Tibial artery (tissue), 4 donors: ENCODE data around the gene COL20A1.

Source experiments
- DNase-seq, 2 donors: peaks; one replicate each; pipeline ENCODE4 v3.0.0-alpha.2; 2019
- H3K27ac ChIP-seq, 2 donors: fragments of 200-600 bp; sonication (generic) in 1 of 2; 1 replicate in 1 of 2; 2 replicates in 1 of 2; pipeline ENCODE4 v1.5.1; 2018 to 2019; ENCODE audit warnings: mild to moderate bottlenecking in 1 of 2
- H3K27me3 ChIP-seq, 2 donors: fragments of 200-600 bp; sonication (generic) in 1 of 2; one replicate each; pipeline versions ENCODE4 v1.5.1 to v1.6.0; 2016 to 2019
- H3K36me3 ChIP-seq, 3 donors: fragments of 200-600 bp; sonication (generic) in 2 of 3; one replicate each; pipeline ENCODE4 v1.5.1; 2016 to 2019; ENCODE audit warnings: mild to moderate bottlenecking in 2 of 3
- H3K4me1 ChIP-seq, 4 donors: fragments of 200-600 bp; sonication (generic) in 2 of 4; 1 replicate in 3 of 4; 2 replicates in 1 of 4; pipeline ENCODE4 v1.5.1; 2016 to 2019
- H3K4me3 ChIP-seq, 2 donors: fragments of 200-600 bp; sonication (generic) in 1 of 2; 1 replicate in 1 of 2; 2 replicates in 1 of 2; pipeline ENCODE4 v1.5.1; 2018 to 2019; ENCODE audit warnings: mild to moderate bottlenecking in 2 of 2
- H3K9me3 ChIP-seq, 3 donors: fragments of 200-600 bp; sonication (generic) in 1 of 3; one replicate each; pipeline ENCODE4 v1.5.1; 2016 to 2019
- intact Hi-C: fragments of 100-400 bp; cut with DNase I; formaldehyde crosslinking; loops from one replicate; pipeline ENCODE4 v1.15.0; 2023; ENCODE audit warnings: low total_unique reads
- TF ChIP-seq, protein P1 (sequence below), 2 experiments: fragments of 200-600 bp in 1 of 2; fragments of 450-650 bp in 1 of 2; IDR thresholded peaks; one replicate each; pipeline ENCODE4 v1.5.1; 2017 to 2019; ENCODE audit warnings: antibody characterized with exemption in 2 of 2, mild to moderate bottlenecking in 1 of 2, moderate library complexity in 1 of 2

COL20A1 gene

DNA sequence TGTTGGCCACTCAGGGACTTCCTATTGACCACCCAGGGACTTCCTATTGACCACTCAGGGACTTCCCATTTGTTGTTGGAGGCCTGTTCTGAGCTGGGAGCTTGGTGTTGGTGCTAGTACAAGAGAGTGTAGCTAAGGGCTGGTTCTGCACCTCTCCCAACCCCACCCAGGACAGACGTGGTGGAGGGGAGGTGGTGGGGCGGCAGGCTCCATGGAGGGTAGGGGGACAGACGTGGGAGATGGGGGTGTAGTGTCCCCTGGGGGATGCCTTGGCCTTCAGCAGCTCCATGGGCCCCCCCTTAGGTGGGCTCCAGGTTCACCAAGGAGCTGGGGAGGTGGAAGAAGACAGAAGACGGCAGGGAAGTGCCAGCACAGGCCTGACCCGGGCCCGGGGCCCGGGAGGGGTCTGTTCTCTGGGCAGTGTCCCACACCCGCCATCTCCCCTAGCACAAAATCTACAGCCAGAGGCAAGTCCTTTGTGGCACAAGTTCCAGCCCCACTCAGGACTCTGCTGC is 34.3 kb downstream of the COL20A1 start:
- Histone ChIP-seq H3K27me3 (peaks cover 0 to 80% of the 10 kb centered on the region in 2 donors), H3K36me3 (no peaks in the 10 kb centered on the region), H3K4me3 (no peak overlapping the region), H3K9me3 (peaks cover 0 to 10% (median 10%) of the 10 kb centered on the region in 3 donors), H3K27ac (no peak overlapping the region), H3K4me1 (no peaks in the 10 kb centered on the region)
- DNase-seq, result no peak
- TF ChIP-seq, protein P1, sequence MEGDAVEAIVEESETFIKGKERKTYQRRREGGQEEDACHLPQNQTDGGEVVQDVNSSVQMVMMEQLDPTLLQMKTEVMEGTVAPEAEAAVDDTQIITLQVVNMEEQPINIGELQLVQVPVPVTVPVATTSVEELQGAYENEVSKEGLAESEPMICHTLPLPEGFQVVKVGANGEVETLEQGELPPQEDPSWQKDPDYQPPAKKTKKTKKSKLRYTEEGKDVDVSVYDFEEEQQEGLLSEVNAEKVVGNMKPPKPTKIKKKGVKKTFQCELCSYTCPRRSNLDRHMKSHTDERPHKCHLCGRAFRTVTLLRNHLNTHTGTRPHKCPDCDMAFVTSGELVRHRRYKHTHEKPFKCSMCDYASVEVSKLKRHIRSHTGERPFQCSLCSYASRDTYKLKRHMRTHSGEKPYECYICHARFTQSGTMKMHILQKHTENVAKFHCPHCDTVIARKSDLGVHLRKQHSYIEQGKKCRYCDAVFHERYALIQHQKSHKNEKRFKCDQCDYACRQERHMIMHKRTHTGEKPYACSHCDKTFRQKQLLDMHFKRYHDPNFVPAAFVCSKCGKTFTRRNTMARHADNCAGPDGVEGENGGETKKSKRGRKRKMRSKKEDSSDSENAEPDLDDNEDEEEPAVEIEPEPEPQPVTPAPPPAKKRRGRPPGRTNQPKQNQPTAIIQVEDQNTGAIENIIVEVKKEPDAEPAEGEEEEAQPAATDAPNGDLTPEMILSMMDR (IDR thresholded peaks at IDR 0.05), result no peak
- intact Hi-C loops, result no loop called here

DNA sequence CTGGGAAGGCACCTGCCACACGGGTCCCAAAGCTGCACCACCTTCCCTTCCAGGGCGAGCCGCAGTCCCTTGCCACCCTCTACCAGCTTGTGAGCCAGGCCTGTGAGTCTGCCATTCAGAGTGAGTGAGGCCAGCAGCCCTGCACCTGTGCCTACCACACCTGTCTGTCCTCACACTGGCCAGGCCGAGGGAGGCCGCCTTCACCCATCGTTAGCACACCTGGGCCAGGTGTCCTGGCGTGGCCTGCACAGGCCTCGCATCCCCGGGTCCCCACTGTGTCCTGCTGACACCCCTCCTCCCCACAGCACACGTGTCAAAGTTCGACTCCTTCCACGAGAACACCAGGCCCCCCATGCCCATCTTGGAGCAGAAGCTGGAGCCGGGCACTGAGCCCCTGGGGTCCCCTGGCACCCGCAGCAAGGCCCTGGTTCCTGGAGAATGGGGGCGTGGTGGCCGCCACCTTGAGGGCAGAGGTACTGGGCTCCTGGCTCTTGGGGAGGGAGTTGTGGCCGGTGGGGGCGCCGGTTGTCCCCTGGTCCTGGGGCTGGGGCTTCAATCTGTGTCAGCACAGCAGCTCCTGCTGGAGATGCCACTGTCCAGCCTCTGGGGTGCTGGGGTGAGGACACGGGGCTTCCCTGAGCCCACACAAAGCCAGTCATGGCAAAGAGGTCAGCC is 35.2 kb downstream of the COL20A1 start:
- TF ChIP-seq, protein P1 (IDR thresholded peaks at IDR 0.05), result no peak
- Histone ChIP-seq H3K27ac (no peak overlapping the region), H3K9me3 (peaks cover 0 to 15% (median 14%) of the 10 kb centered on the region in 3 donors), H3K36me3 (no peaks in the 10 kb centered on the region), H3K4me1 (no peaks in the 10 kb centered on the region), H3K27me3 (peaks cover 0 to 83% of the 10 kb centered on the region in 2 donors), H3K4me3 (no peak overlapping the region)
- intact Hi-C loops, result no loop called here
- no peak for DNase-seq

DNA sequence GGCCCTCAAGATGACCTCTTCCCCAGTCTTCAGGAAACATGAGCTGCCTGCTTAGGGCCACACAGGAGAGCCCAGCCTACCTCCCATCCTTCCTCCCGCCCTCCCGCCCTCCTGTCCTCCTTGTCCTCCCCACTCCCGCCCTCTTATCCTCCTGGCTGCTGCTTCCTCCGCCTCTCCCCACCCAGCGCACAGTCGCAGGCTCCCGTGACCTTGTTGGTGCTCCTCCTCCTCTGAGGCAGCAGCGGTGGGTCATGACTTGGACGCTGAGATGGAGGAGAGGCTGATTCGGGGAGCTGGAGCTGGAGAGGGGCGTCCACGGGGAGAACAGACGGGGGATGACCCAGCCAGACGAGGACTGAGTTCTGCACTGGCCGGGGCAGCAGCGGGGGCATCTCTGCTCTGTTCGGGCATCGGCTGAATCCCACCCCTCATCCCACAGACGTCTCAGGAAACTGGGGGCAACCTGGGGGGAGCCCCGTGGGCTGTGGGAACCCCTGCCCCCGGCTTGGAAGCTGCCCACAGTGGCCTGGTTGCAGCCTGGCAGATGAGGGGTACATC is 35.8 kb downstream of the COL20A1 start:
- DNase-seq, result no peak
- Histone ChIP-seq H3K27me3 (peaks cover 0 to 89% of the 10 kb centered on the region in 2 donors), H3K36me3 (no peaks in the 10 kb centered on the region), H3K9me3 (peaks cover 0 to 15% (median 14%) of the 10 kb centered on the region in 3 donors), H3K4me1 (no peaks in the 10 kb centered on the region), H3K4me3 (no peak overlapping the region), H3K27ac (no peak overlapping the region)
- TF ChIP-seq, protein P1 (IDR thresholded peaks at IDR 0.05), result no peak
- intact Hi-C loops, result no loop called here

DNA sequence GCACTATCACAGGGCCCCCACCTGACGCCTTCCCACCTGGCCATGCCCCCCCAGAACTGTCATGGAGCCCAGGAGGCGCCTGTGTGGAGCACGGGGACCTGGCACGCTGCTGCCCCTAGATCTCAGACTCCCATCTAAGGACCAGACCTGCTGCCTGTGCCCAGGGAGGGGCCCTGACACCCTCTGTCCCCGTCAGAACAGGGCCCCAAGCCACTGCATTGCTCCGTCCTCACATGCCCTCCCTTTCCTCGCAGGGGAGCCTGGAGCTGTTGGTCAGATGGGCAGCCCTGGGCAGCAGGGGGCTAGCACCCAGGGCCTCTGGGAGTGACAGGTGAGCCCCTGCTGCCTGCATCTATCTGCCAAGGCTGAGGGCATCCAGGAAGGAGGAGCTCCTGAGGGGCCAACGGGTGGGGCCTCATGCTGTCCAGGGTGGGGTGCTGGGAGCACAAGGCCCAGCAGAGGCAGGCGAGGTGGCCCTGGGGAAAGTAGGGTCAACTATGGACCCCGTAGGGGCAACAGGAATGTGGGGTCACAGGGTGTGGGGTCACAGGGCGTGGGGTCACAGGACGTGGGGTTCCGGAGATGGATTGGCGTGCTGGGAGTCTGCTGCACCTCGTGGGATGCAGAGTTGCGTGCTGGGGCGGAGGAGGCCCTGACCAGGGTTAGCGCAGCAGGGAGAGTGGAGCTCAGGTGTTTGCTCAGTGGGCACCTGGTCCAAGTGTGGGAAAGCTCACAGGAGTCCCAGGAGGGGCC is 36.5 kb downstream of the COL20A1 start:
- DNase-seq, result no peak
- Histone ChIP-seq H3K36me3 (no peaks in the 10 kb centered on the region), H3K9me3 (peaks cover 0 to 15% (median 14%) of the 10 kb centered on the region in 3 donors), H3K4me1 (no peaks in the 10 kb centered on the region), H3K27ac (no peak overlapping the region), H3K27me3 (peaks cover 0 to 95% of the 10 kb centered on the region in 2 donors), H3K4me3 (no peak overlapping the region)
- intact Hi-C loops, result no loop called here
- TF ChIP-seq, protein P1 (IDR thresholded peaks at IDR 0.05), result no peak

DNA sequence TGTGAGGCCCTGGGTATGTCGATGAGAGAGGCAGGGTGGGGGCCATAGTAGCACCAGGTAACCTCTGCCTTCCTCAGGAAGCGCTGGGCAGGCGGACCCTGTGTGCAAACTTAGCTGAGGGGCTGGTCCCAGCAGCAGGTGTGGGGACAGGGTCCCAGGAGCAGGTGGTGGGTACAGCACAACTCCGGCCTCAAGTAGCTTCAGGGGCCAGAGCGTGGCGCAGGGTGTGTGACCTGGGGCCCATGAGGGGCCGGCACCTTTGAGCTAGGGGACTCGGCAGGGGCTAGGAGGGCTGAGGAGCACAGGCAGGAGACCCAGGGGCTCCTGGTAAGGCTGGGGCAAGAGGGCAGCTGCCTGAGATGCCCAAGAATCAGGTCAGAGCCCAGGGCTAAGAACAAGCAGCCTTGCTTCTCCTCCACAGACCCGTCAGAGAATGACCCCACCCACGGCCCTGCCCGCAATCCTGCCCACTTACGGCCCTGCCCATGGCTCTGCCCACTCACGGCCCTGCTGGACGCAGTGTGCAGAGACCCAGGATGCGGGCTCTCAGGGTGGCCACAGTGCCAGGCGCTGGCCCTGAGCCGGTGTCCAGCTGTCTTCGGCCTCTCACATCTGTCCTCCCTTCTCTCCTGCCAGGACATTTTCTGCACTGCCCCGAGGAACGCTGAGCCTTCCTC is 37.2 kb downstream of the COL20A1 start:
- no peak for DNase-seq
- Histone ChIP-seq H3K4me1 (no peaks in the 10 kb centered on the region), H3K4me3 (no peak overlapping the region), H3K27ac (no peak overlapping the region), H3K27me3 (peaks cover 0 to 90% of the 10 kb centered on the region in 2 donors), H3K36me3 (no peaks in the 10 kb centered on the region), H3K9me3 (peaks cover 0 to 15% (median 14%) of the 10 kb centered on the region in 3 donors)
- TF ChIP-seq, protein P1 (IDR thresholded peaks at IDR 0.05), result no peak
- intact Hi-C loops, result no loop called here
